HCT116 (cell line): Measurements from ENCODE around the gene NUP42. TPM values are rescaled to one million over a fixed set of nuclear protein-coding genes. Genes with fewer than 3 reads are reported as not detected.

Experiments used
- ATAC-seq: fragments of 200-7000 bp; cut with Tn5 transposase; 2 replicates; pipeline ENCODE4 v1.9.1; 2020; ENCODE audit warnings: mild to moderate bottlenecking, moderate library complexity
- BruUV-seq: library from RNA; stranded (reverse); fragments of 400-500 nt; replicated peaks from 2 replicates; lab custom pipeline; 2021; lab: Mats Ljungman, UMichigan
- CTCF ChIA-PET: fragments of 300-600 bp; sonication (Branson Sonifier 250); formaldehyde crosslinking; loops from one replicate; lab custom pipeline; 2021; ENCODE audit warnings: antibody characterized with exemption; lab: Charles Lee
- POLR2A ChIA-PET: fragments of 300-600, 350-600 bp; sonication (Branson Sonifier 250); formaldehyde crosslinking; loops from one replicate; lab custom pipeline; 2021; ENCODE audit warnings: antibody characterized with exemption; lab: Charles Lee
- RAD21 ChIA-PET, 2 experiments: fragments of 300-600 bp; sonication (Branson Sonifier 250); formaldehyde crosslinking; loops; one replicate each; lab custom pipeline; 2023; ENCODE audit warnings: low total read pairs in 2 of 2; ENCODE audit not compliant: uncharacterized antibody in 2 of 2, unreplicated experiment in 2 of 2, low non-redundant PET in 1 of 2; lab: Charles Lee
- DNase-seq: peaks from one replicate; pipeline ENCODE4 v3.0.0-alpha.2; 2010; ENCODE audit warnings: low read depth, low spot score
- H2AFZ ChIP-seq: fragments of 200-600 bp; shearing (Covaris generic), sonication (generic); 2 replicates; pipeline ENCODE4 v1.6.1; 2017; ENCODE audit warnings: low read depth, mixed run types, mixed read lengths, antibody characterized with exemption, low read length; ENCODE audit not compliant: poor library complexity, severe bottlenecking
- H3K27ac ChIP-seq: 2 replicates; pipeline ENCODE4 v1.5.1; 2012; ENCODE audit warnings: low read depth, low read length
- H3K27me3 ChIP-seq: fragments of 200-600 bp; sonication (generic); 2 replicates; pipeline ENCODE4 v1.6.1; 2016; ENCODE audit warnings: mixed run types, low read length, mixed read lengths; ENCODE audit not compliant: insufficient read depth
- H3K36me3 ChIP-seq, 2 experiments: fragments of 200-500 bp in 1 of 2; fragments of 200-600 bp in 1 of 2; sonication (Bioruptor generic) in 1 of 2; sonication (generic) in 1 of 2; 2 replicates each; pipeline versions ENCODE4 v1.5.1 to v1.6.1; 2014 to 2016; ENCODE audit warnings: low read length in 2 of 2, inconsistent platforms in 1 of 2, mixed read lengths in 1 of 2, mixed run types in 1 of 2; ENCODE audit not compliant: insufficient read depth in 2 of 2, control insufficient read depth in 1 of 2
- H3K4me1 ChIP-seq, 2 experiments: fragments of 200-600 bp in 1 of 2; sonication (generic) in 1 of 2; 2 replicates each; pipeline versions ENCODE4 v1.5.1 to v1.6.1; 2012 to 2017; ENCODE audit warnings: low read length in 2 of 2, inconsistent platforms in 1 of 2, mild to moderate bottlenecking in 1 of 2, mixed read lengths in 1 of 2, mixed run types in 1 of 2, moderate library complexity in 1 of 2; ENCODE audit not compliant: insufficient read depth in 2 of 2, control insufficient read depth in 1 of 2
- H3K4me2 ChIP-seq: fragments of 200-600 bp; sonication (generic); 2 replicates; pipeline ENCODE4 v1.6.1; 2017; ENCODE audit warnings: mixed run types, low read length, mixed read lengths
- H3K4me3 ChIP-seq, 2 experiments: fragments of 200-600 bp in 1 of 2; sonication (generic) in 1 of 2; replicated peaks in 1 of 2; 2 replicates each; pipeline ENCODE4 v1.5.1; 2011 to 2016; ENCODE audit warnings: low read length in 2 of 2, control low read depth in 1 of 2, low read depth in 1 of 2, mild to moderate bottlenecking in 1 of 2, mixed read lengths in 1 of 2, mixed run types in 1 of 2
- H3K79me2 ChIP-seq: fragments of 200-600 bp; sonication (generic); 2 replicates; pipeline ENCODE4 v1.6.1; 2017; ENCODE audit warnings: mild to moderate bottlenecking, mixed run types, low read length, moderate library complexity, mixed read lengths; ENCODE audit not compliant: insufficient read depth
- H3K9ac ChIP-seq: fragments of 200-600 bp; sonication (generic); 2 replicates; pipeline ENCODE4 v1.6.1; 2016; ENCODE audit warnings: low read length, mixed read lengths
- H3K9me2 ChIP-seq: fragments of 200-600 bp; sonication (generic), shearing (Covaris generic); 2 replicates; pipeline ENCODE4 v1.6.1; 2017; ENCODE audit warnings: mixed run types, mild to moderate bottlenecking, moderate library complexity; ENCODE audit not compliant: insufficient read depth
- H3K9me3 ChIP-seq, 2 experiments: fragments of 200-500 bp in 1 of 2; fragments of 200-600 bp in 1 of 2; sonication (Bioruptor generic) in 1 of 2; sonication (generic) in 1 of 2; 2 replicates each; pipeline ENCODE4 v1.6.1; 2014 to 2017; ENCODE audit warnings: low read length in 2 of 2, mixed read lengths in 2 of 2, inconsistent platforms in 1 of 2, low read depth in 1 of 2, mild to moderate bottlenecking in 1 of 2, mixed run types in 1 of 2, moderate library complexity in 1 of 2; ENCODE audit not compliant: control insufficient read depth in 1 of 2, insufficient read depth in 1 of 2
- H4K20me1 ChIP-seq: fragments of 200-600 bp; sonication (generic), shearing (Covaris generic); 2 replicates; pipeline ENCODE4 v1.6.1; 2017; ENCODE audit warnings: mixed run types, mild to moderate bottlenecking, moderate library complexity; ENCODE audit not compliant: insufficient read depth
- ATF3 ChIP-seq: IDR thresholded peaks from 2 replicates; pipeline ENCODE4 v1.6.1; 2012
- CTCF ChIP-seq, 3 experiments: fragments of 200-600 bp in 1 of 3; sonication (generic) in 1 of 3; IDR thresholded peaks in 2 of 3; conservative IDR thresholded peaks in 1 of 3; 2 replicates each; pipeline ENCODE4 v1.5.1; 2012 to 2017; ENCODE audit warnings: low read depth in 2 of 3, low read length in 2 of 3, antibody characterized with exemption in 1 of 3, borderline replicate concordance in 1 of 3, control low read depth in 1 of 3, mild to moderate bottlenecking in 1 of 3, mixed read lengths in 1 of 3, mixed run types in 1 of 3, moderate library complexity in 1 of 3; ENCODE audit not compliant: insufficient read depth in 1 of 3
- EGR1 ChIP-seq: IDR thresholded peaks from 2 replicates; pipeline ENCODE4 v1.6.1; 2012; ENCODE audit warnings: low read depth
- ELF1 ChIP-seq: IDR thresholded peaks from 2 replicates; pipeline ENCODE4 v1.6.1; 2012; ENCODE audit warnings: low read depth, borderline replicate concordance
- EZH2 ChIP-seq: fragments of 200-600 bp; sonication (generic); IDR thresholded peaks from 2 replicates; pipeline ENCODE4 v1.6.1; 2017; ENCODE audit warnings: antibody characterized with exemption, mixed run types
- EZH2phosphoT487 ChIP-seq: fragments of 200-600 bp; IDR thresholded peaks from 2 replicates; pipeline ENCODE4 v1.6.1; 2018; ENCODE audit warnings: antibody characterized with exemption, borderline replicate concordance
- FOSL1 ChIP-seq: IDR thresholded peaks from 2 replicates; pipeline ENCODE4 v1.6.1; 2012; ENCODE audit warnings: low read depth
- POLR2A ChIP-seq: IDR thresholded peaks from 2 replicates; pipeline ENCODE4 v1.7.0; 2011; ENCODE audit warnings: borderline replicate concordance; ENCODE audit not compliant: insufficient read depth, insufficient read length; ENCODE audit errors: extremely low read depth
- POLR2AphosphoS5 ChIP-seq: IDR thresholded peaks from 2 replicates; pipeline ENCODE4 v1.6.1; 2011; ENCODE audit warnings: mild to moderate bottlenecking, low read depth, low read length, moderate library complexity
- SIN3A ChIP-seq: IDR thresholded peaks from 2 replicates; pipeline ENCODE4 v1.6.1; 2012; ENCODE audit warnings: low read depth
- SRF ChIP-seq: IDR thresholded peaks from 2 replicates; pipeline ENCODE4 v1.6.1; 2012; ENCODE audit warnings: low read depth
- TCF7L2 ChIP-seq: IDR thresholded peaks from 2 replicates; pipeline ENCODE4 v1.7.0; 2011; ENCODE audit warnings: borderline replicate concordance, inconsistent platforms; ENCODE audit not compliant: insufficient read depth, insufficient read length; ENCODE audit errors: extremely low read depth
- ZBTB33 ChIP-seq: IDR thresholded peaks from 2 replicates; pipeline ENCODE4 v1.6.1; 2011; ENCODE audit warnings: mild to moderate bottlenecking, low read length, moderate library complexity; ENCODE audit not compliant: insufficient replicate concordance; ENCODE audit errors: extremely low read depth
- ZFX ChIP-seq: fragments of 450-650 bp; IDR thresholded peaks from 2 replicates; pipeline ENCODE4 v1.6.1; 2017
- ZNF274 ChIP-seq: fragments of 200-500 bp; sonication (Bioruptor generic); IDR thresholded peaks from 2 replicates; pipeline ENCODE4 v1.6.1; 2014; ENCODE audit warnings: mild to moderate bottlenecking, low read depth, low read length, inconsistent platforms
- intact Hi-C: fragments of 100-400 bp; cut with micrococcal nuclease; formaldehyde crosslinking; loops from 2 replicates; pipeline ENCODE4 v1.10.0; 2022
- total RNA-seq: library from RNA; stranded (reverse); gene quantifications from one replicate; pipeline ENCODE4 v1.2.1, GENCODE V29; 2021; ENCODE audit not compliant: unreplicated experiment

Gene NUP42
- total RNA-seq, 1 experiment from 2014 or later = 36.5 TPM

- DNase-seq (no peak), ATAC-seq (no peak)
- Histone ChIP-seq H3K9me2 (no peaks in the 10 kb centered on the region), H3K27me3 (no peaks in the 10 kb centered on the region), H3K4me1 (no peaks in the 10 kb centered on the region), H3K9me3 (no peaks in the 10 kb centered on the region), H3K9ac (no peak overlapping the region), H3K27ac (no peak overlapping the region), H3K36me3 (no peaks in the 10 kb centered on the region), H2AFZ (no peak overlapping the region), H4K20me1 (no peaks in the 10 kb centered on the region), H3K4me3 (no peak overlapping the region), H3K4me2 (no peak overlapping the region), H3K79me2 (no peaks in the 10 kb centered on the region)
- POLR2A ChIA-PET = no interaction called here
- TF ChIP-seq ZNF274 (no peak), ELF1 (no peak), SRF (no peak), EGR1 (no peak), FOSL1 (no peak), ZBTB33 (no peak), POLR2AphosphoS5 (no peak), ATF3 (no peak), SIN3A (no peak), CTCF (IDR thresholded peaks at IDR 0.05 in 2 of 3, conservative IDR thresholded peaks at IDR 0.05 in 1 of 3; ENCODE audit: borderline replicate concordance in 1 of 3, insufficient read depth in 1 of 3, low read depth in 2 of 3, low read length in 2 of 3) (no peak), EZH2phosphoT487 (no peak), TCF7L2 (no peak), EZH2 (no peak), ZFX (no peak), POLR2A (no peak)
- no TSS peak for BruUV-seq
- RAD21 ChIA-PET = no interaction called here
- intact Hi-C loops = no loop called here
- CTCF ChIA-PET = no interaction called here
Measured at GRCh38 chr7:23136216-23136615, 45.6 kb upstream of the NUP42 start.
